Epithelial cell of proximal tubule (primary cell): Measurements from ENCODE around the gene CGNL1. TPM values are rescaled to one million over a fixed set of nuclear protein-coding genes. Genes with fewer than 3 reads are reported as not detected.
A peak's percentile ranks its signal among the peaks of the same experiment; 100 is the strongest.

Experiments used
- DNase-seq: peaks from one replicate; pipeline ENCODE4 v3.0.0-alpha.2; 2011; ENCODE audit warnings: low read depth
- H3K4me3 ChIP-seq: 2 replicates; pipeline ENCODE4 v1.5.1; 2011; ENCODE audit warnings: low read depth, mild to moderate bottlenecking, low read length
- CTCF ChIP-seq: conservative IDR thresholded peaks from 2 replicates; pipeline ENCODE4 v1.5.1; 2012; ENCODE audit warnings: low read depth, mild to moderate bottlenecking, low read length
- total RNA-seq: library from RNA; depleted of rRNA; stranded (reverse); fragments of >200 nt; gene quantifications from 2 replicates; pipeline ENCODE4 v1.2.3, GENCODE V29; 2015

The CGNL1 gene
- total RNA-seq, 1 donor from 2014 or later, result 3.2 TPM

- no peak for DNase-seq
- no peak overlapping the region for H3K4me3 ChIP-seq
- no peak for TF ChIP-seq CTCF
Measured at GRCh38 chr15:57437564-57437963, 61.3 kb downstream of the CGNL1 start.

GRCh38 chr15:57438166-57438565 lies 61.9 kb downstream of the CGNL1 start:
- TF ChIP-seq CTCF, result no peak
- no peak overlapping the region for H3K4me3 ChIP-seq
- DNase-seq, result no peak

DNA sequence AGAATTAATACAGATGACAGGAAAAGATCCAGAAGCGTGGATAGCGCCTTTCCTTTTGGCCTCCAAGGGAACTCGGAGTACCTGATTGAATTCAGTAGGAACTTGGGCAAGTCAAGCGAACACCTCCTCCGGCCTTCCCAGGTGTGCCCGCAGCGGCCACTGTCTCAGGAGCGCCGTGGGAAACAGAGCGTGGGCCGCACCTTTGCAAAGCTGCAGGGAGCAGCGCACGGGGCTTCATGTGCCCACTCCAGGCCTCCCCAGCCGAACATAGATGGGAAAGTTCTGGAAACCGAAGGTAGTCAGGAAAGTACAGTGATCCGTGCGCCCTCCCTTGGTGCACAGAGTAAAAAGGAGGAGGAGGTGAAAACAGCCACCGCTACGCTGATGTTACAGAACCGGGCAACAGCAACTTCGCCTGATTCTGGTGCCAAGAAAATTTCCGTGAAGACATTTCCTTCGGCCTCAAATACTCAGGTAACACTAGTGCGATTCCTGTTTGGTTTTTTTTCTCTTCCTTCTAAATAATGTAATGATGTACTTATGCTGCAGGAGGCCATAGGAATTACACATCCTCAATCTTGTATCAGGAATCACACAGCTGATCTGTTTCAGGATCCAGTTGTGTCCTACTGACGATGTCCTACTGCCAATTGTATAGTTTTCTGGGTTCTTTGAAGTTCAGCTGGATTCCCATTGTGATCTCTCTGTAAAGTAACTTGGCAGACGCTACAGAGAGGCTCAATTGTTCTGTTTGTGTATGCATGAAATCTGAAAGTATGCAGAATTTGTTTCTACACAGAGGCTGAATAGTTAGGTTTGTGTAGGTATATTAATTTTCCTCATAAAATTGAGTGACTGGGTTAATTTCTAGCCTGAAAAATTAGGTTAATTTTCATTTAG lies 63.1 kb downstream of the CGNL1 start:
- H3K4me3 ChIP-seq, result peak overlapping the region; percentile 9
- DNase-seq, result no peak
- TF ChIP-seq CTCF, result peak; percentile 16

- no peak for TF ChIP-seq CTCF
- no peak overlapping the region for H3K4me3 ChIP-seq
- DNase-seq, result no peak
Measured at GRCh38 chr15:57440167-57440566, 63.9 kb downstream of the CGNL1 start.

DNA sequence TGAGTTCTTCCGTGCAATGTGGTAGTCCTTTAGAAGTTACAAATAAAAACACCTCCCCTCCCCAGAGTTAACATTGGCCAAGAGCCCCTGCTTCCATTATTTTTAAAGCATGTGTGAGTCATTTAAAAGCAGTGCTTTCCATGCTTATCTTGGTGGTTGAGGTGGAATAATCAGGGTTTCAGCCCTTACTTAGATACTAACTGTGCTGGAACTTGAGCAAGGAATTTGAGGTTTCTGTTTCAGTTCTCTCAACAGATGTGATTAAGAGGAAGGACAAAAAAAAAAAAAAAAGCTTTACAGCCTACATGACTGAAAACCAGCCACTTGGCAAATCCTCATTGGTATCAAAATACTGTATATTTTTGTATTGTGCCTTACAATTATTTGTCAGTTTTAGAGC lies 64.5 kb downstream of the CGNL1 start:
- no peak for TF ChIP-seq CTCF
- DNase-seq, result peak; percentile 79
- H3K4me3 ChIP-seq, result no peak overlapping the region

- TF ChIP-seq CTCF, result no peak
- DNase-seq, result no peak
- H3K4me3 ChIP-seq, result no peak overlapping the region
Measured at GRCh38 chr15:57442335-57442734, 66.0 kb downstream of the CGNL1 start.

GRCh38 chr15:57443486-57443885 lies 67.2 kb downstream of the CGNL1 start:
- DNase-seq, result no peak
- H3K4me3 ChIP-seq, result no peak overlapping the region
- no peak for TF ChIP-seq CTCF
